ENCODE measurements around the gene MFSD11.
A peak's percentile ranks its signal among the peaks of the same experiment; 100 is the strongest.
"Not testable (repeated sequence)": the region's sequence is repeated elsewhere in the genome, so short reads cannot be mapped to it uniquely, and the experiment has no call there.

MFSD11 gene

GRCh38 chr17:76696763-76697701, 40.9 kb upstream of the MFSD11 start:
- TF ChIP-seq CTCF (IDR thresholded peaks at IDR 0.05; ENCODE audit: extremely low read depth, missing control alignments): no peak
- peak; percentile 68 for DNase-seq (ENCODE audit: low spot score)

- no peak for DNase-seq (ENCODE audit: low spot score)
Measured at GRCh38 chr17:76697702-76698465, 40.0 kb upstream of the MFSD11 start.

GRCh38 chr17:76698466-76698977, 39.4 kb upstream of the MFSD11 start:
- DNase-seq (ENCODE audit: low spot score): not testable (repeated sequence)

More at GRCh38 chr17:76697702-76698465, 40.0 kb upstream of the MFSD11 start:
- no peak for TF ChIP-seq CTCF (IDR thresholded peaks at IDR 0.05; ENCODE audit: extremely low read depth, missing control alignments)

GRCh38 chr17:76700270-76700616, 37.7 kb upstream of the MFSD11 start:
- DNase-seq (ENCODE audit: low spot score): no peak
- TF ChIP-seq CTCF (IDR thresholded peaks at IDR 0.05; ENCODE audit: extremely low read depth, missing control alignments): no peak

GRCh38 chr17:76700617-76701470, 37.1 kb upstream of the MFSD11 start:
- DNase-seq (ENCODE audit: low spot score): no peak
- TF ChIP-seq CTCF (IDR thresholded peaks at IDR 0.05; ENCODE audit: extremely low read depth, missing control alignments): no peak

- TF ChIP-seq CTCF (IDR thresholded peaks at IDR 0.05; ENCODE audit: extremely low read depth, missing control alignments): no peak
- DNase-seq (ENCODE audit: low spot score): no peak
Measured at GRCh38 chr17:76701471-76701967, 36.4 kb upstream of the MFSD11 start.

- no peak for TF ChIP-seq CTCF (IDR thresholded peaks at IDR 0.05; ENCODE audit: extremely low read depth, missing control alignments)
- no peak for DNase-seq (ENCODE audit: low spot score)
Measured at GRCh38 chr17:76702076-76702475, 35.8 kb upstream of the MFSD11 start.
